Peyer's patch (tissue), 4 donors: ENCODE results near the gene SLC22A17. TPM values are rescaled to one million over a fixed set of nuclear protein-coding genes. Genes with fewer than 3 reads are reported as not detected.

Experiments used
- DNase-seq, 3 donors: peaks; one replicate each; pipeline ENCODE4 v3.0.0-alpha.2; 2017 to 2019
- H3K27ac ChIP-seq, 4 donors: fragments of 200-600 bp; sonication (generic); one replicate each; pipeline ENCODE4 v1.5.1; 2016 to 2019
- H3K27me3 ChIP-seq, 2 donors: fragments of 200-600 bp; sonication (generic); one replicate each; pipeline ENCODE4 v1.5.1; 2019
- H3K36me3 ChIP-seq, 3 donors: fragments of 200-600 bp; sonication (generic); one replicate each; pipeline ENCODE4 v1.5.1; 2016 to 2019
- H3K4me1 ChIP-seq, 4 donors: fragments of 200-600 bp; sonication (generic); one replicate each; pipeline ENCODE4 v1.5.1; 2016 to 2019
- H3K4me3 ChIP-seq, 4 donors: fragments of 200-600 bp; sonication (generic); 1 replicate in 3 of 4; 2 replicates in 1 of 4; pipeline ENCODE4 v1.5.1; 2016 to 2019; ENCODE audit warnings: mild to moderate bottlenecking in 1 of 4
- H3K9me3 ChIP-seq, 4 donors: fragments of 200-600 bp; sonication (generic); one replicate each; pipeline ENCODE4 v1.5.1; 2016 to 2019; ENCODE audit warnings: mild to moderate bottlenecking in 1 of 4
- CTCF ChIP-seq, 6 experiments: fragments of 450-650 bp in 4 of 6; fragments of 200-600 bp in 2 of 6; sonication (generic) in 1 of 6; IDR thresholded peaks; one replicate each; pipeline ENCODE4 v1.5.1; 2017 to 2019; ENCODE audit warnings: antibody characterized with exemption in 6 of 6, mild to moderate bottlenecking in 3 of 6, moderate library complexity in 1 of 6
- POLR2A ChIP-seq, 2 donors: fragments of 450-650 bp; IDR thresholded peaks; one replicate each; pipeline ENCODE4 v1.5.1; 2017; ENCODE audit warnings: antibody characterized with exemption in 2 of 2, mild to moderate bottlenecking in 2 of 2, moderate library complexity in 2 of 2
- total RNA-seq, 4 donors: library from RNA; depleted of rRNA; stranded (reverse); fragments of >200 nt; gene quantifications; one replicate each; pipeline ENCODE4 v1.1.0, GENCODE V29; 2016

Gene SLC22A17
- total RNA-seq, 4 donors from 2014 or later, result 1.6 to 19.0 (median 5.2) TPM

DNA sequence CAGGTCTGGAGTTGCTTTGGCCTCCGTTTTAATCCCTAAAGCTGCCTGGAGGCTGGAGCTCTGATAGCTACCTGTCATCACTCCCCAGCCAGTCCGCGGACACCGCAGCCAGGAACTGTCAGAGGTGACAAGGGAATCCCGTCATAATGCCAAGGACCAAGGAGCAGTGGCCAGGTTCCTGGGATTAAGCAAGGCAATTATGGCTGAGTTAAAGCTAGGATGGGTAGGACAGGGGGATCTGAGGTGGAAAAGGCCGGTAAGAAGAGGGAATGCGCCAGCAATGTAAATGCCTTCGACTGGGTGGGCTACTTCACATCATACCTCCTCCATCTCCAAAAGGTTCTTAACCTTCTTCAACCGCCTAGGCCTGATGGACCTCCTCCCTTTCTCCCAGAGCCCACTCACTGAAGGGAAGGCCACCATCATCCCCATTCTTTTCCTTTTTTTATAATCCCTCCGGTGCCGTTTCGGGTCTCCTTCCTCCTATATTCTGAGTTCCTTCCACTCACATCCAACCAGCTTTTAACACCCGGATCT, 51.9 kb downstream of the SLC22A17 start:
- peaks cover 0 to 19% (median 0%) of the 10 kb centered on the region in 3 donors for H3K36me3 ChIP-seq
- peaks cover 0 to 19% (median 2%) of the 10 kb centered on the region in 4 donors for H3K4me1 ChIP-seq
- peak overlapping the region; percentile 76 to 96 (median 82) for H3K4me3 ChIP-seq
- no peaks in the 10 kb centered on the region for H3K9me3 ChIP-seq
- peak in 1 of 2 donors; percentile 11 for TF ChIP-seq POLR2A (IDR thresholded peaks at IDR 0.05)
- no peak for TF ChIP-seq CTCF (IDR thresholded peaks at IDR 0.05)
- peak; percentile 45 to 76 (median 73) for DNase-seq
- H3K27ac ChIP-seq, result peak overlapping the region; percentile 97 to 100 (median 100)
- H3K27me3 ChIP-seq, result no peaks in the 10 kb centered on the region

GRCh38 chr14:23299986-23300686, 52.6 kb downstream of the SLC22A17 start:
- TF ChIP-seq POLR2A (IDR thresholded peaks at IDR 0.05) (no peak), CTCF (IDR thresholded peaks at IDR 0.05) (no peak)
- peaks cover 0 to 19% (median 0%) of the 10 kb centered on the region in 3 donors for H3K36me3 ChIP-seq
- H3K9me3 ChIP-seq, result no peaks in the 10 kb centered on the region
- H3K27ac ChIP-seq, result peak overlapping the region; percentile 97 to 100 (median 100)
- H3K4me1 ChIP-seq, result peaks cover 0 to 16% (median 2%) of the 10 kb centered on the region in 4 donors
- H3K27me3 ChIP-seq, result no peaks in the 10 kb centered on the region
- DNase-seq, result no peak
- H3K4me3 ChIP-seq, result peak overlapping the region; percentile 76 to 96 (median 82)

GRCh38 chr14:23299211-23299957, 53.3 kb downstream of the SLC22A17 start:
- peak in 1 of 3 donors; percentile 62 for DNase-seq
- Histone ChIP-seq H3K36me3 (peaks cover 0 to 19% (median 0%) of the 10 kb centered on the region in 3 donors), H3K4me1 (peaks cover 0 to 24% (median 2%) of the 10 kb centered on the region in 4 donors), H3K27me3 (no peaks in the 10 kb centered on the region), H3K4me3 (no peak overlapping the region), H3K27ac (peak overlapping the region in 1 of 4 donors; percentile 6), H3K9me3 (no peaks in the 10 kb centered on the region)
- no peak for TF ChIP-seq POLR2A (IDR thresholded peaks at IDR 0.05)
- TF ChIP-seq CTCF (IDR thresholded peaks at IDR 0.05), result peak in 3 of 6 experiments; percentile 33 to 45 (median 34)

DNA sequence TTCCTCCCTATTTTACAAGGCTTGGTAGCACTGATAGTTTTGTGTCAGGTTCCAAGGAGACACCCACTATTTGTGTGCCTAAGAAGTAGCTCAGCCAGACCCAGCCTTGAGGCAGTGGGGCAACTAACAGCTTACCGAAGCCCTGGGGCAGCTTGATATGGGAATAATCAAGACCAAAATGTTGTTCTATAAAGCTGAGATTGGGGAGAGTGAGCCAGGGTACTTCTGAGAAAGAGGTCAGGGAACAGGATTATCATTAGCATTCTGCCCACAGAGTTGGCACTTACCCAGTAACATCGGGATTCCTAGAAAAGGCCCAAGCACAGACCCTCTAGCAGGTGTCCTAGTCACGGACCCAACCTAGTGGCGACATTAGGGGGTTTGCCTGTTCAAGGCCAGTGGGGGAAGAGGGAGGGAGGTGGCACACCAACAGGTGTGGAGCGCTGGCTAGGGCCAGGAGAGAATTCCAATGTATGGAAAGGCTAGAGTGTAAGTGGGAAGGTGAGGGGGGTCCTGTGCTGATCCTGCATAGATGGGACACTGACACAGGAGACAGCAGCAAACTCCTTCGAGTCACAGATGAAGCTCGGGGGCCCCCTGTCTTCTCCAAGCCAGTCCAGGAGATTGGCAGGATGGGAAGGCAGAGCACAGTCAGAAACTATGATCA, 54.9 kb downstream of the SLC22A17 start:
- Histone ChIP-seq H3K27me3 (no peaks in the 10 kb centered on the region), H3K4me1 (peaks cover 0 to 25% (median 2%) of the 10 kb centered on the region in 4 donors), H3K4me3 (no peak overlapping the region), H3K27ac (no peak overlapping the region), H3K36me3 (peaks cover 0 to 19% (median 0%) of the 10 kb centered on the region in 3 donors), H3K9me3 (no peaks in the 10 kb centered on the region)
- TF ChIP-seq POLR2A (IDR thresholded peaks at IDR 0.05) (no peak), CTCF (IDR thresholded peaks at IDR 0.05) (no peak)
- DNase-seq, result no peak

GRCh38 chr14:23297096-23297495, 55.6 kb downstream of the SLC22A17 start:
- no peak for DNase-seq
- Histone ChIP-seq H3K27ac (no peak overlapping the region), H3K4me3 (no peak overlapping the region), H3K9me3 (no peaks in the 10 kb centered on the region), H3K4me1 (peaks cover 0 to 25% (median 2%) of the 10 kb centered on the region in 4 donors), H3K27me3 (no peaks in the 10 kb centered on the region), H3K36me3 (peaks cover 0 to 19% (median 0%) of the 10 kb centered on the region in 3 donors)
- TF ChIP-seq POLR2A (IDR thresholded peaks at IDR 0.05) (no peak), CTCF (IDR thresholded peaks at IDR 0.05) (no peak)
